PC-9 (cell line): ENCODE data around the gene UQCRQ.

ENCODE experiments used
- EZH2 ChIP-seq: fragments of 200-600 bp; sonication (generic); IDR thresholded peaks from 2 replicates; pipeline ENCODE4 v1.8.0; 2017; ENCODE audit warnings: antibody characterized with exemption, low read depth
- TF ChIP-seq, protein P1 (sequence below): fragments of 200-600 bp; sonication (generic); conservative IDR thresholded peaks from 2 replicates; pipeline ENCODE4 v1.6.1; 2017; ENCODE audit warnings: mixed run types, antibody characterized with exemption, mild to moderate bottlenecking, moderate library complexity

DNA sequence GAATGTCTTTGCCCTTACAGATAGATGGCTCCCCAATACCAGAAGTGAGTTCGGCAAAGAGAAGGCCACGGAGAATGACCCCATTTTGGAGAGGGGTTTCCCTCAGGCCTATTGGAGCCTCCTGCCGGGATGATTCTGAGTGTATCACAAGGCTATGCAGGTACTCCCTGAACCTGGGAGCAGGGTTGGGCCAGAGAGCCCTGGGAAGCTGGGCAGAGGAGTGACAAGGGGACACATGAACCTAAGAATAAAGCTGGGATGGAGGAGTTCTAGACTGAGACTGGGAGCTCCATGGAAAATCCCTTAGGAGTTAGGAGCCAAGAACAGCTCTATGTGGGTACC, 7.5 kb downstream of the UQCRQ start:
- TF ChIP-seq, protein P1, sequence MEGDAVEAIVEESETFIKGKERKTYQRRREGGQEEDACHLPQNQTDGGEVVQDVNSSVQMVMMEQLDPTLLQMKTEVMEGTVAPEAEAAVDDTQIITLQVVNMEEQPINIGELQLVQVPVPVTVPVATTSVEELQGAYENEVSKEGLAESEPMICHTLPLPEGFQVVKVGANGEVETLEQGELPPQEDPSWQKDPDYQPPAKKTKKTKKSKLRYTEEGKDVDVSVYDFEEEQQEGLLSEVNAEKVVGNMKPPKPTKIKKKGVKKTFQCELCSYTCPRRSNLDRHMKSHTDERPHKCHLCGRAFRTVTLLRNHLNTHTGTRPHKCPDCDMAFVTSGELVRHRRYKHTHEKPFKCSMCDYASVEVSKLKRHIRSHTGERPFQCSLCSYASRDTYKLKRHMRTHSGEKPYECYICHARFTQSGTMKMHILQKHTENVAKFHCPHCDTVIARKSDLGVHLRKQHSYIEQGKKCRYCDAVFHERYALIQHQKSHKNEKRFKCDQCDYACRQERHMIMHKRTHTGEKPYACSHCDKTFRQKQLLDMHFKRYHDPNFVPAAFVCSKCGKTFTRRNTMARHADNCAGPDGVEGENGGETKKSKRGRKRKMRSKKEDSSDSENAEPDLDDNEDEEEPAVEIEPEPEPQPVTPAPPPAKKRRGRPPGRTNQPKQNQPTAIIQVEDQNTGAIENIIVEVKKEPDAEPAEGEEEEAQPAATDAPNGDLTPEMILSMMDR = no peak
- TF ChIP-seq EZH2 = no peak
